ENCODE data around the gene CAST.

CAST gene

DNA sequence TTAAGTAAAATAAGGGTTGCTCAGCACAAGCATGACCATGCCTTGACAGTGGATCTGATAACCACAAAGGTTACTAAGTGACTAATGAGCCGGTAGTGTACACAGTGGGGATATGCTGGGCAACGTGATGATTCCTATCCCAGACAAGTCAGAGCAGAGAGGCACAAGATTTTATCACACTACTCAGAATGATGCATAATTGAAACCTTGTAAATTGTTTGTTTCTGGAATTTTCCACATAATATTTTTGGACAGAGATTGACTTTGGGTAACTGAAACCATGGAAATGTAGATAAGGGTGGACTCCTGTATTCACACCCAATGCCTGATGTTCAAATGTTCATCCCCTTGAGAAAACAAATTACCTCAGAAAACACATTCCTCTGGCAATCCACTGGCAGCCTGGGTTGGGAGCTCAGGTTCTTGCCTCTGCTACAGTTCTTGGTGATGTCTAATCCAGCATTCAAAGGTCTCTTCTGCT lies 161.8 kb downstream of the CAST start:
- no peak for DNase-seq

All from right forelimb (tissue), 1 donor.